H7 (cell line): ENCODE measurements around the gene POC1B. TPM values are rescaled to one million over a fixed set of nuclear protein-coding genes. Genes with fewer than 3 reads are reported as not detected.
A peak's percentile ranks its signal among the peaks of the same experiment; 100 is the strongest.

Experiments
- DNase-seq: peaks from one replicate; pipeline ENCODE4 v3.0.0; 2012
- H3K27me3 ChIP-seq: 2 replicates; pipeline ENCODE4 v1.6.0; 2011; ENCODE audit warnings: mild to moderate bottlenecking, low read length; ENCODE audit not compliant: control insufficient read depth, insufficient read depth
- H3K36me3 ChIP-seq: replicated peaks from 2 replicates; pipeline ENCODE4 v1.5.1; 2011; ENCODE audit warnings: low read length; ENCODE audit not compliant: control insufficient read depth, insufficient read depth
- H3K4me3 ChIP-seq: 2 replicates; pipeline ENCODE4 v1.5.1; 2011; ENCODE audit warnings: low read depth, mild to moderate bottlenecking, control low read depth, low read length, moderate library complexity; ENCODE audit not compliant: insufficient read depth
- total RNA-seq: library from RNA; depleted of rRNA; stranded (reverse); fragments of >200 nt; shearing (Covaris generic); gene quantifications from 2 replicates; pipeline ENCODE4 v1.2.3, GENCODE V29; 2014

The POC1B gene
- total RNA-seq, 1 experiment from 2014 or later = 22.6 TPM

DNA sequence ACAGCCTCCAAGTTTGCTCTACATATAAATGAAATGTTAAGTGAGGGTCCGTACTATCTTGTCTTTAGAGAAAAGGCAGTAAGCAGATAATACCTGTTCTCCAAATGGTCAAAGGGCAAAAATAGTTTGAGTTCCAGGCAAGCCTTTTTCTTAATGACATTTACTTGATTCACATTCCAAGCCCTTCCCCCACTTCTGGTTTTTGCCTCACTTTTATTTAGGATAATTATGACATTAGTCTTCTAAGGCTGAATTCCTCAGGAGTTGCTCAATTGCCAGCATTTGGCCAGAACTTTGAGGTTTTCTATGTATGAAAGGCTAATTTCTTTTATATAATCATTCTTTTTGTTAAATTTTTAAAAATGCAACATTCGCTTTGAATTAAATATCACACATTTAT, 111.0 kb downstream of the POC1B start:
- no peaks in the 10 kb centered on the region for H3K36me3 ChIP-seq
- no peak overlapping the region for H3K4me3 ChIP-seq
- H3K27me3 ChIP-seq = no peaks in the 10 kb centered on the region
- no peak for DNase-seq

DNA sequence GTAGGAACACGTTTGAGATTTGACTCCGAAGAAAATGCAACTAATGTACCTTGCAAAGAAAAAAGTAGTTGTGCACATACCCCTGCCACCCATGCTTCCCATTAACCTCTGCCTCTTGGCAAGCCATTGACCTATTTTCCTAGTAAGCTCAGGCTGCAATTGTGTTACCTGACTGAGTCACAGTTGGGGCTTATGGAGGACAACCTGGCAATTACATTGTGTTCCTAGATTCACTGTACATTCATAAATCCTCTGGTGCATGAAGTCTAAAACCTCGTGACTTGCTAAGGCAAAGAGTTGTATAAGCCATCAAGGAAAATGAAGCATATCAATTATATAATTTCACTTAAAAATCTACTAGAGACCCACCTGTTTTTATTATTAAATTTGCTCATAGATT, 111.5 kb downstream of the POC1B start:
- Histone ChIP-seq H3K27me3 (no peaks in the 10 kb centered on the region), H3K36me3 (no peaks in the 10 kb centered on the region), H3K4me3 (no peak overlapping the region)
- DNase-seq = no peak

DNA sequence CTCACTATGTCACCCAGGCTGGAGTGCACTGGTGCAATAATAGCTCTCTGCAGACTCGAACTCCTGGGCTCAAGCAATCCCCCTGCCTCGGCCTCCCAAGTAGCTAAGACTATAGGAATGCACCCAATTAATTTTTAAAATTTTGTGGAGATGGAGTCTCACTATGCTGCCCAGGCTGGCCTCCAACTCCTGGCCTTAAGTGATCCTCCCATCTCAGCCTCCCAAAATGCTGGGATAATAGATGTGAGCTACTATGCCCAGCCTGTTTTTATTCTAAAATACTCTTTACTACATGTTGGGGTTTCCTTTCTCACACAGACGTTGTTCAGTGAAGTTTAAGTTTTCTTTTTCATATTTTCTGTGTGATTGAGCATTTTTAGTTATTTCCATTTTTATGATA, 112.6 kb downstream of the POC1B start:
- Histone ChIP-seq H3K27me3 (no peaks in the 10 kb centered on the region), H3K36me3 (no peaks in the 10 kb centered on the region), H3K4me3 (no peak overlapping the region)
- no peak for DNase-seq

DNA sequence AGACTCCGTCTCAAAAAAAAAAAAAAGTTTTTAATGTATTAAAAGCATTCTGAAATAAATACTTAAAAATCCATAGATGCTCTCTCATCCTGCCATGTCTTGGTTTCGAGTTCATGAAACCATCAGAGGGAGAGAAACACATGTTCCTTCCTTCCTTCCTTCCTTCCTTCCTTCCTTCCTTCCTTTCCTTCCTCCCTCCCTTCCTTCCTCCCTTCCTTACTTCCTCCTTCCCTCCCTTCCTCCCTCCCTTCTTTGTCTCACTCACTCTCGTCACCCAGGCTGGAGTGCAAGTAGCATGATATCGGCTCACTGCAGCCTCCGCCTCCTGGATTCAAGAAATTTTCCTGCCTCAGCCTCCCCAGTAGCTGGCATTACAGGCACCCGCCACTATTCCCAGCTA, 113.2 kb downstream of the POC1B start:
- no peak for DNase-seq
- H3K4me3 ChIP-seq = no peak overlapping the region

DNA sequence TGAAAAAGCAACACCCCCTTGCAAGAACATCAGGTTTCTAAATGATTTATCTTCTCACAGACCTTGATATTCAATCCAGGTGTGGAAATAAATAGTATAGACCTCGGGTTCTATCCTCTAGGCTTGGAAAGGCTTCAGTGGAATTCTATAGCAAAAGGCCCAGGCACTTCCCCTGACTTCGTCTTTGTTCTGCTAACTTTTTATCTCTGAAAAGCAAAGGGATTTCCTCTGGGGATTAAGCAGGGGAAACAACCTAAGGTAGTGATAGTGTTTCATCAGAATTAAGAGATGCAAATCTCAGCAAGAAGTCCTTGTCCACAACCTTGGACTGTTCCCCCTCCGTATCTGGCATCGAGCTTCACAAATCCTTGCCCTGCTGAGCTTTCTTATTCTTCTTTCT, 114.0 kb downstream of the POC1B start:
- Histone ChIP-seq H3K27me3 (no peaks in the 10 kb centered on the region), H3K4me3 (no peak overlapping the region), H3K36me3 (no peaks in the 10 kb centered on the region)
- peak; percentile 35 for DNase-seq

More for the DNA sequence above, 113.2 kb downstream of the POC1B start:
- no peaks in the 10 kb centered on the region for H3K27me3 ChIP-seq
- H3K36me3 ChIP-seq = no peaks in the 10 kb centered on the region

DNA sequence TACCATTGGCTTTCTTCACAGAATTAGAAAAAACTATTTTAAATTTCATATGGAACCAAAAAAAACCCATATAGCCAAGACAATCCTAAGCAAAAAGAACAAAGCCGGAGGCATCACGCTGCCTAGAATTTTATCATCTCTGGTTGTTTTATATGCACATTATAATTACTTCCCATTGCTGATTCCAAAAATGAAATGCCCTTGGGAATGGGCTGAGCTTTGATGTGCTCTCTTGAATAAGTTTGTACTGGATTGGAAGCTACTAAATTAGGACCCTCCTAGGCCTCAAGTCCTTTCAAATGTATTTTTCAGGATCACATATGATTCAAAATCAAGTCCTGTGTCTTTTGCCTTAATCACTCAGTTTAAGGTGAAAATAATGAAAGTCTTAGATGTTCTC, 114.6 kb downstream of the POC1B start:
- H3K4me3 ChIP-seq = no peak overlapping the region
- no peaks in the 10 kb centered on the region for H3K27me3 ChIP-seq
- no peaks in the 10 kb centered on the region for H3K36me3 ChIP-seq
- DNase-seq = no peak

DNA sequence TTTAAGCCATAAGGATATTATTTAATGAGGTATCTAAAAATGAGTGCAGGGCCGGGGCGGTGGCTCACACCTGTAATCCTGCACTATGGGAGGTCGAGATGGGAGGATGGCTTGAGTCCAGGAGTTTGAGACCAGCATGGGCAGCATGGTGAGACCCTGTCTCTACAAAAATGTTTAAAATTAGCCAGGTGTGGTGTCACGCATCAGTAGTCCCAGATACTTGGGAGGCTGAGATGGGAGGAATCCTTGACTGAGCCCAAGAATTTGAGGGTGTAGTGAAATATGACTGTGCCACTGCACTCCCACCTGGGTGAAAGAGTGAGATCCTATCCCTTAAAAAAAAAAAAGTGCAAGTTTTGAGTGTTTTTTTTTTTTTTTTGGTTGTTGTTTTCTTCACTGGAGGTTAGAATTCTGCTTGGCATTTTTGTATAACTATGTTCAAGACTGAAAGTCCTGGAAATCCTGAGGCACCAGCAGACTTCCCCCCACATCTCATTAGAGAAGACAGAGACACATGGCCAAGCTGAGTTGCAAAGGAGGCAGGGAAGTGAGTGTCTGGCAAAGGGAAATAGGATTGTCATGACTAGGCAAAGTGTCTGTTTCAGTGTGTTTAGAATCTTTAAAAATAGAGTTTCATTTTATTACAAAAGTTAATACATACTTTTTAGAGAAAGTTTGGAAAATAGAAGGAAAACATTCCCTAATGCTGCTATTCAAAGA, 120.1 kb downstream of the POC1B start:
- no peak for DNase-seq
- no peaks in the 10 kb centered on the region for H3K27me3 ChIP-seq
- H3K4me3 ChIP-seq = no peak overlapping the region
- H3K36me3 ChIP-seq = no peaks in the 10 kb centered on the region

DNA sequence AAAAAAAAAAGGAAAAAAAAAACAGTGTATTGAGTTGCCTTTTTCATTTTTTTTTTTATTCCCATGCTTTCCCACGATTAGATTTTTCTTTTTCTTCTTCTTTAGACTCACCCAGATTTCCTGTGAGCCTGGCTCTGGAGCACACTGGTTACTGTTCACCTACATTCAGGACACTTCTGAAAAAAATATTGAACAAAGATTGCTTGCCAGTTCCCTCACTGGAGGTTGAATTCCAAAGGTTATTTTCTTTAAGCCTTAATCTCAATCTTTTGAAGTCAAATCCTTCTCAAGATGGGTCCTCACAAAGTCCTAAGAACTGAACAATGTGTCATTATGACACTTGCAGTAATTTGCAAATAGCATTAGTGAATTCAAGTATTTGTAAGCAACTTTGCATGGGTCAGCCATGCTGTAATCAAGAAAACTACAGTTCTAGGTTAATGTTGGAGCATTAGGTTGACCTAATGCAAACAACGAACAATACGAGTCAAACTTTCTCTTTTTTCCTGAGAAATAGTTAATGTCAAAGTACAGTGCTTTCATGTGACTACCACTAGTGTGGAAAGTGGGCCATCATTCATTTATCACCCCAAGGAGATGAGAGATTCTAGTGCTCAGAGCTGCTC, 124.3 kb downstream of the POC1B start:
- no peak overlapping the region for H3K4me3 ChIP-seq
- no peak for DNase-seq
- H3K27me3 ChIP-seq = no peaks in the 10 kb centered on the region
- H3K36me3 ChIP-seq = no peaks in the 10 kb centered on the region

DNA sequence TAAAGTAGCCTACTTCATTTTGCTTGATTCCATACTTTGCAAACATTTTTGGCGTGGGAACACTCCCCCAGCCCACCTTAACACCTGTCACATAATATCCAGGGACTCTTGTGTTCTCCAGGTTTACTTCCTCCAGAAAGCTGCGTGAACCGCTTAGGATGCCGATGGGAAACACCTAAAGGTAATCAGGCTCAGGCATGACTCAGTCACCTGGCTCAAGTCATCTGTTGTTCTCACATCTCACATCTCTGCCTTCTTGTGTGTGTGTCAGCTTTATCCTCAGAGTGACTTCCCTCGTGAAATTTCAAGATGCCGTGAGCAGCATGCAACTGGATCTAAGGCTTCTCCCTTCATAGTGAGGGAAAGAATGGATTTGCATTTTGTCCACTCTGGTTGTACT, 125.4 kb downstream of the POC1B start:
- Histone ChIP-seq H3K36me3 (no peaks in the 10 kb centered on the region), H3K4me3 (no peak overlapping the region), H3K27me3 (no peaks in the 10 kb centered on the region)
- no peak for DNase-seq

DNA sequence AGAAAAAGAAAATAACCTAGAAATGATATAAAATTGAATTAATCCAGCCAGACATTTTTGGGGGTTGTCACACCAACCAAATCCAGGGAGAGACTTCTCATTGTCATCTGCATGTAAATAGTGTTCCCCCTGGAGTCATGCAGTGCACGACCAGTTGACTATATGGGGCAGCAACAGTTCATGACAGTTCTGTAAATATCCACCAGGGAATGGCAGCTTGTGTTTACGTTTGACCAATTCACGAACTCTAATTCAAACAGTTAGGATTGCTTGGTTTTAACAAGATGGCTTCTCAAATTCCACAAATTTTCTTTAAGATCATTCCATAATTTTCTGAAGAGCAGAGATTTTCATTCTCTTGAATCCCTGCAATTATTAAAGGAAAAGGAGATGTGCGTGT, 130.1 kb downstream of the POC1B start:
- H3K27me3 ChIP-seq = no peaks in the 10 kb centered on the region
- peak; percentile 33 for DNase-seq
- H3K4me3 ChIP-seq = no peak overlapping the region
- no peaks in the 10 kb centered on the region for H3K36me3 ChIP-seq

DNA sequence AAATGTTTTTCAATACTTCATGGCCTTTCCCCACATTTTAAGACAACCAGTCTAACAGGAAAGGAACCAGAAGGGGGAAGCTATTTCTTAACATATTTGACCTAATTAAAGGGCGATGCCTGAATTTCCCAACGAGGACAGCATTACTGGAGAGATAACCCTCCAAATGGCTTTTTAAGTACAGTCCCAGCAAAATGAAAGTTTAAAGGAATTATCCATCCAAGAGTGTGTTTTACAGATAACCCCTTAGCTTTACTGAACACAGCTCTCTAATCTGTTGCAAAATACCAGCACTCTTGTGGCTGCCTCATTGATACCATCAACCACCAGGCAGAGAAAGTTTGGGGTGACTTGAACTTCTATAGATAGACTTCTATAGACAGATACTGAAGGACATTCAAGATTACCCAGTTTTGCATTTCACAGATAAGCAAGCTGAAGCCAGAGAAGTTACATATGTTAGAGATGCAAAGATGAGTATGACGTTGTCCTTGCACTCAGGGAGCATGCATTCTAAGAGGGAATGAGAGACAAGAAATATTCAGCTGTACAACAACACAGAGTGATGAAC, 132.2 kb downstream of the POC1B start:
- no peaks in the 10 kb centered on the region for H3K27me3 ChIP-seq
- H3K36me3 ChIP-seq = no peaks in the 10 kb centered on the region
- H3K4me3 ChIP-seq = no peak overlapping the region
- DNase-seq = no peak

DNA sequence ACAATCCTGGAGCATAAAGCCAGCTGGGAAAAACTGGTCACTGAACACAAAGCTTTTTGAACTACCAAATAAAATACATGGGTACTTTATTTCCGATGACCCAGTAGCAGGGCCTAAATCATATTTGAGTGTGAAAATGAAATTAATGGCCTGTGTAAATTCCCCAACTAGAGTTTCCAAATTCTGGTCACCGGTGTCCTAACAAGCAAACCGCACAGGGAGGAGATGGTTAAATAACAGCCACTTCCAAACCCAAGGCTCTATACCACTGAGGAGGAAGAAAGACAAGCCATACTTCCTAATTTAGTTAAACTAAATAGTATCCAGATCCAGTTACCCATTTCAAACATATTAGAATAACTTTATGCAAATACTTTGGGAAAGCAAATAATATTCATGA, 133.5 kb downstream of the POC1B start:
- no peaks in the 10 kb centered on the region for H3K36me3 ChIP-seq
- no peak overlapping the region for H3K4me3 ChIP-seq
- H3K27me3 ChIP-seq = no peaks in the 10 kb centered on the region
- no peak for DNase-seq

DNA sequence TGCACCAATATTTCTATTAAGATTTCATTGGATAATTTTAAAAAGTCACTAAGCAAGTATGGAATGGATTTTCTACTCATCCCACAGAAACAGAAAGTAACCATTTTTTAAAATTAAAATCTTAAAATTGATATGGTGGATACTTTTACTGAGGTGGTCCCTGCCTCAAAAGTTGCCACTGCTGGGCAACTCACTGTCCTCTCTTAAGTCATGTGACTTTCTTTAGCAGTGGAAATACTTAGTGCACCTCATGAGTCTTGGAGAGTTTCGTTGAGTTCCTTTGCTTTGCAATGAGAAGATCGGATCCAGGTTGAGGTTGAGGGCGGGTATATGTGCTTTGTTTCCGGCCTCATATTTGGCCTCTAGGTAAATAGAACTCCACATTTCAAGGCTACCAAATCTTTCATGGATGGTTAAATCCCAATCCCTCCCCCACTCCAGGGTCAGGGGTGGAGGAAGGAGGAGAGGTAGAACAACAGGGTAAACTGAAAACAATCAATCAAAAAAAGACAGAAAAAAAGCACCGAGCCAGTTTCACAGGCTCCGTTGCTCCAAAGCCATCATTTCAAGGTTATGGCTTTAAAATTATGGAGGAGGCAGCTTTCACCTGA, 134.0 kb downstream of the POC1B start:
- Histone ChIP-seq H3K27me3 (no peaks in the 10 kb centered on the region), H3K4me3 (no peak overlapping the region), H3K36me3 (no peaks in the 10 kb centered on the region)
- DNase-seq = no peak

DNA sequence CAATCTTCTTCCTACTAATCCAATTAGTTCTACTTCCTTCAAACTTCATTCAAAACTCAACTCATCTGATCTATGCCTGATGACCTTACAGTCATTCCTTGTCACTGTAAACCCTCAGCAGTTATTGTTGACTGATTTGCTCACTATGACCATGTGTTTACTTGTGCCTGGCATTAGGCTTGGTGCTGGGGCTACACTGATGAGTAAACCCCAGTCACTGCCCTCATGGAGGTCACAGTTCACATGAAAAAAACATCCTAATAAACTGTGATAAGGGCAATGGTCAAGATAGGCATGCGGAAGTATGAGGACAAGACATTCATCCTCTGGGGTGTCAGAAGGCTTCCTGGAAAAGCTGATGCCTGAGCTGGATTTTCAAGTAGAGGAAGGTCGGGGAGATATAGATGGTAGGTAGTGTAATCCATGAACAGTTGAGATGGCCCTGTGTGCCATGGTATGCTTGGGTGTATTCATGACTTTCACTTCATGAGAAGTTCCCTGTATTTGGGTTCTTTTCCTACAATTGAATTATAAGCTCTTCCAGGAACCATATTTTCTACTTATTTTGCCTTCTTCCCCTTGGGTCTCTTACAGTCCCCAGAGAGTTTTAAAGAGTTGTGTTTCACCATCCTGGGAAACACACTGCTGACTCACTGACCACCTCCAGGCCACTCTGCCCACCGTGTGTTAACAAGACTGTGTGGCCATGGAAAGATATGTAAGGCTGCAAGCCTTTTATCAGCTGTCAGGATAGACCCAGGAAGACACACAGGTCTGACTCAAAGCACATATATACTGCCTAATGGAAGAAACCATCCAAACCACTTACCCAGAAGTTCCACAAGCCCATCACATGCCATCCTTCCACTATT, 134.8 kb downstream of the POC1B start:
- no peak overlapping the region for H3K4me3 ChIP-seq
- no peak for DNase-seq
- no peaks in the 10 kb centered on the region for H3K36me3 ChIP-seq
- no peaks in the 10 kb centered on the region for H3K27me3 ChIP-seq
